GM23338 (cell line): Measurements from ENCODE around the gene HTR3B. TPM values are rescaled to one million over a fixed set of nuclear protein-coding genes. Genes with fewer than 3 reads are reported as not detected.

Source experiments
- ATAC-seq: fragments of 200-7000 bp; cut with Tn5 transposase; 3 replicates; pipeline ENCODE4 v1.9.1; 2020
- DNase-seq: peaks from one replicate; pipeline ENCODE4 v3.0.0-alpha.2; 2015; ENCODE audit warnings: low spot score
- H2AFZ ChIP-seq: fragments of 200-600 bp; sonication (generic); 2 replicates; pipeline ENCODE4 v1.8.0; 2016; ENCODE audit warnings: antibody characterized with exemption, mild to moderate bottlenecking, moderate library complexity
- H3F3A ChIP-seq: fragments of 200-600 bp; sonication (generic); replicated peaks from 2 replicates; pipeline ENCODE4 v1.8.0; 2017; ENCODE audit warnings: antibody characterized with exemption, mixed run types, low read depth
- H3K27ac ChIP-seq: fragments of 200-600 bp; sonication (generic); 2 replicates; pipeline ENCODE4 v1.6.1; 2016; ENCODE audit warnings: low read depth
- H3K27me3 ChIP-seq: fragments of 200-600 bp; sonication (generic); 2 replicates; pipeline ENCODE4 v1.8.0; 2016; ENCODE audit warnings: mild to moderate bottlenecking, mixed run types, moderate library complexity; ENCODE audit not compliant: insufficient read depth
- H3K36me3 ChIP-seq: fragments of 200-600 bp; sonication (generic); 2 replicates; pipeline ENCODE4 v1.8.0; 2016; ENCODE audit warnings: mild to moderate bottlenecking; ENCODE audit not compliant: insufficient read depth
- H3K4me1 ChIP-seq: fragments of 200-600 bp; sonication (generic); 2 replicates; pipeline ENCODE4 v1.8.0; 2016; ENCODE audit warnings: mild to moderate bottlenecking, moderate library complexity; ENCODE audit not compliant: insufficient read depth
- H3K4me2 ChIP-seq: fragments of 200-600 bp; sonication (generic); 2 replicates; pipeline ENCODE4 v1.7.1; 2017; ENCODE audit warnings: mixed run types
- H3K4me3 ChIP-seq: fragments of 200-600 bp; sonication (generic); 2 replicates; pipeline ENCODE4 v1.6.1; 2016; ENCODE audit warnings: mixed run types
- H3K79me2 ChIP-seq: fragments of 200-600 bp; sonication (generic); replicated peaks from 2 replicates; pipeline ENCODE4 v1.8.0; 2017; ENCODE audit warnings: mild to moderate bottlenecking; ENCODE audit not compliant: insufficient read depth
- H3K9me2 ChIP-seq: fragments of 200-600 bp; sonication (generic); 2 replicates; pipeline ENCODE4 v1.8.0; 2017; ENCODE audit not compliant: insufficient read depth
- H4K20me1 ChIP-seq: fragments of 200-600 bp; sonication (generic); replicated peaks from 2 replicates; pipeline ENCODE4 v1.8.0; 2017; ENCODE audit warnings: mild to moderate bottlenecking; ENCODE audit not compliant: insufficient read depth
- H3K27ac Mint-ChIP-seq: 2 replicates; pipeline ENCODE4 v1.8.0; 2020; ENCODE audit warnings: inconsistent platforms, mild to moderate bottlenecking, moderate library complexity, mixed read lengths
- H3K27me3 Mint-ChIP-seq: 3 replicates; pipeline ENCODE4 v1.8.0; 2022; ENCODE audit warnings: low read depth, mild to moderate bottlenecking, moderate library complexity, mixed read lengths, inconsistent platforms; ENCODE audit not compliant: insufficient read depth, poor library complexity
- H3K36me3 Mint-ChIP-seq: 3 replicates; pipeline ENCODE4 v1.8.0; 2021; ENCODE audit warnings: low read depth, mild to moderate bottlenecking, inconsistent platforms, moderate library complexity, mixed read lengths
- H3K4me1 Mint-ChIP-seq: 3 replicates; pipeline ENCODE4 v1.8.0; 2020; ENCODE audit warnings: mild to moderate bottlenecking, inconsistent platforms, mixed read lengths
- H3K4me3 Mint-ChIP-seq: 3 replicates; pipeline ENCODE4 v1.8.0; 2021; ENCODE audit warnings: moderate library complexity, mild to moderate bottlenecking, inconsistent platforms, mixed read lengths
- H3K9me3 Mint-ChIP-seq: 3 replicates; pipeline ENCODE4 v1.8.0; 2020; ENCODE audit warnings: moderate library complexity, mild to moderate bottlenecking, inconsistent platforms, mixed read lengths
- CREB1 ChIP-seq: fragments of 250-450 bp; sonication (Bioruptor Pico); IDR thresholded peaks from 2 replicates; pipeline ENCODE4 v1.5.0; 2020; ENCODE audit warnings: low read depth, mild to moderate bottlenecking, moderate library complexity
- CTCF ChIP-seq, 2 experiments: fragments of 200-600 bp in 1 of 2; sonication (generic) in 1 of 2; conservative IDR thresholded peaks; 2 replicates each; pipeline versions ENCODE4 v1.5.1 to v1.6.1; 2016 to 2017; ENCODE audit warnings: antibody characterized with exemption in 2 of 2, low read depth in 2 of 2, mild to moderate bottlenecking in 2 of 2, moderate library complexity in 1 of 2
- EZH2 ChIP-seq: fragments of 200-600 bp; sonication (generic); IDR thresholded peaks from one replicate; pipeline ENCODE4 v1.8.0; 2017; ENCODE audit warnings: antibody characterized with exemption, mild to moderate bottlenecking, low read depth; ENCODE audit not compliant: unreplicated experiment
- EZH2phosphoT487 ChIP-seq: fragments of 200-600 bp; sonication (generic); IDR thresholded peaks from one replicate; pipeline ENCODE4 v1.8.1; 2018; ENCODE audit warnings: antibody characterized with exemption; ENCODE audit not compliant: unreplicated experiment
- JUNB ChIP-seq: IDR thresholded peaks from one replicate; pipeline ENCODE4 v1.6.1; 2016; ENCODE audit warnings: antibody characterized with exemption; ENCODE audit not compliant: unreplicated experiment
- REST ChIP-seq: IDR thresholded peaks from one replicate; pipeline ENCODE4 v1.6.1; 2018; ENCODE audit warnings: antibody characterized with exemption; ENCODE audit not compliant: unreplicated experiment
- ZNF331 ChIP-seq: fragments of 250-450 bp; sonication (Bioruptor Pico); IDR thresholded peaks from 2 replicates; pipeline ENCODE4 v1.5.0; 2020; ENCODE audit warnings: low read depth, mild to moderate bottlenecking, moderate library complexity
- polyA plus RNA-seq: library from polyadenylated mRNA; unstranded; fragments of >200 nt; fragmentation: Nextera tagmentation; extraction: Ambion mirVana; gene quantifications from 2 replicates; pipeline ENCODE4 v1.2.1, GENCODE V29; 2016
- total RNA-seq: library from RNA; depleted of rRNA; stranded (reverse); fragments of >200 nt; shearing (Covaris generic); gene quantifications from 2 replicates; pipeline ENCODE4 v1.2.3, GENCODE V29; 2014

Gene HTR3B
- total and polyA plus RNA-seq, 2 experiments from 2014 or later = not detected

- H3K27me3 ChIP-seq = no peaks in the 10 kb centered on the region
- Mint-ChIP-seq H3K4me1 (peaks cover 39% of the 10 kb centered on the region), H3K36me3 (peaks cover 66% of the 10 kb centered on the region), H3K27me3 (peaks cover 2% of the 10 kb centered on the region), H3K9me3 (no peaks in the 10 kb centered on the region), H3K4me3 (no peak overlapping the region), H3K27ac (no peak overlapping the region)
- no peak overlapping the region for H3K27ac ChIP-seq
- 0 out of 2 replicates have a peak, but pooled peaks cover 3% of the 10 kb centered on the region for H3F3A ChIP-seq
- no peak for TF ChIP-seq JUNB
- DNase-seq = no peak
- no peaks in the 10 kb centered on the region for H3K9me2 ChIP-seq
- H3K4me3 ChIP-seq = no peak overlapping the region
- H3K79me2 ChIP-seq = peaks cover 100% of the 10 kb centered on the region
- H3K4me1 ChIP-seq = peaks cover 55% of the 10 kb centered on the region
- no peak overlapping the region for H3K4me2 ChIP-seq
- H2AFZ ChIP-seq = no peak overlapping the region
- no peak for ATAC-seq
- peaks cover 10% of the 10 kb centered on the region for H3K36me3 ChIP-seq
- H4K20me1 ChIP-seq = peaks cover 52% of the 10 kb centered on the region
These were observed 38.7 kb upstream of the HTR3B start for GRCh38 chr11:113865873-113866272.

GRCh38 chr11:113867843-113868503, 36.6 kb upstream of the HTR3B start:
- no peak for TF ChIP-seq EZH2
- TF ChIP-seq ZNF331 (CRISPR knock-in tag) = no peak
- no peak for TF ChIP-seq CREB1 (CRISPR knock-in tag)
- no peak for TF ChIP-seq CTCF (conservative IDR thresholded peaks at IDR 0.05; ENCODE audit: low read depth in 2 of 2)
- TF ChIP-seq REST = no peak
- no peak for TF ChIP-seq JUNB
- TF ChIP-seq EZH2phosphoT487 = no peak

More at GRCh38 chr11:113867843-113868503, 36.6 kb upstream of the HTR3B start:
- Histone ChIP-seq H3K27ac (peak overlapping the region; percentile 42; the same call in 1 of the 2 replicates), H4K20me1 (peaks cover 74% of the 10 kb centered on the region), H3K27me3 (no peaks in the 10 kb centered on the region), H3K36me3 (peaks cover 23% of the 10 kb centered on the region), H3K79me2 (peaks cover 100% of the 10 kb centered on the region), H3K9me2 (no peaks in the 10 kb centered on the region), H3K4me3 (no peak overlapping the region), H3K4me2 (no peak overlapping the region), H2AFZ (no peak overlapping the region), H3F3A (0 out of 2 replicates have a peak, but pooled peaks cover 6% of the 10 kb centered on the region), H3K4me1 (peaks cover 61% of the 10 kb centered on the region)
- Mint-ChIP-seq H3K27ac (peak overlapping the region; percentile 86), H3K27me3 (peaks cover 2% of the 10 kb centered on the region), H3K4me1 (peaks cover 41% of the 10 kb centered on the region), H3K9me3 (no peaks in the 10 kb centered on the region), H3K4me3 (no peak overlapping the region), H3K36me3 (peaks cover 84% of the 10 kb centered on the region)
- no peak for DNase-seq
- no peak for ATAC-seq
